Ishikawa (cell line): ENCODE measurements around the gene METAP1.

ENCODE experiments used
- EP300 ChIP-seq: IDR thresholded peaks from 2 replicates; pipeline ENCODE4 v1.6.1; 2012; ENCODE audit warnings: borderline replicate concordance
- RAD21 ChIP-seq: IDR thresholded peaks from 2 replicates; pipeline ENCODE4 v1.6.1; 2012; ENCODE audit warnings: low read depth
- ZBTB7A ChIP-seq: IDR thresholded peaks from 2 replicates; pipeline ENCODE4 v1.6.1; 2012; ENCODE audit warnings: low read depth

DNA sequence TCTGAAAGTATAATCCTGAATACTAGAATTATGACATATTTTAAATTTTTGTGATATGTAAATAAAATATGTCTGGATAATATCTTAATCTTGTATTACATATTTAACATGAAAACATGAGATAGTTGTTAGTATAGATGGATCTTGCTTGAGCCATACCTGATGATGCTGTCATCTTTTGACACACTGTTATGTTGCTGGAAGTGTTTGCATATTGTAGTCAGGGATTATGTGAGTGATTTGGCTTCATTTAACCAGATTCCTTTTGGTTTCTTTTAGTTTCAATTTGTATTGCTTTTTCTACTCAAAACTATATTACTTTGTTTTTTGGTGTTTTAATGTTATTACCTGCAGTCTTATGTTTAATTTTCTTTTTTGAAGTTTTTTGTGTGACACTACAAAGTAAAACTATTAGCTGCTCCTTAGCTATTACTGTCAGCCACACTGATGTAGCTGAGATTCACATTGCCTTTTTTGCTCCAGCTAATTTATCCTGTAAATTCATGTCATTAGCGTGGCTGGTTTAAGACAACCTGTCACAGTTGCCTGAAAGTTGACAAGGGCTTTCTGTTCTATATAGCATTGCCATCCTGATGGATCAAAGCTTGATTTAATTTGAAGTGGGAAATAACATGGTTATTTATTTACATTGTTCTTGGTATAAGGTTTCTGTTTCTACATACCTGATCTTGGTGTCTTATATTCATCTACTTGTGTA, 33.7 kb downstream of the METAP1 start:
- TF ChIP-seq ZBTB7A (no peak), EP300 (no peak), RAD21 (no peak)
